ENCODE measurements around the gene PRICKLE3. TPM values are rescaled to one million over a fixed set of nuclear protein-coding genes. Genes with fewer than 3 reads are reported as not detected.
"Not testable (repeated sequence)": the region's sequence is repeated elsewhere in the genome, so short reads cannot be mapped to it uniquely, and the experiment has no call there.

PRICKLE3 gene
- total RNA-seq, 2 experiments from 2014 or later = 9.9 to 16.7 TPM

DNA sequence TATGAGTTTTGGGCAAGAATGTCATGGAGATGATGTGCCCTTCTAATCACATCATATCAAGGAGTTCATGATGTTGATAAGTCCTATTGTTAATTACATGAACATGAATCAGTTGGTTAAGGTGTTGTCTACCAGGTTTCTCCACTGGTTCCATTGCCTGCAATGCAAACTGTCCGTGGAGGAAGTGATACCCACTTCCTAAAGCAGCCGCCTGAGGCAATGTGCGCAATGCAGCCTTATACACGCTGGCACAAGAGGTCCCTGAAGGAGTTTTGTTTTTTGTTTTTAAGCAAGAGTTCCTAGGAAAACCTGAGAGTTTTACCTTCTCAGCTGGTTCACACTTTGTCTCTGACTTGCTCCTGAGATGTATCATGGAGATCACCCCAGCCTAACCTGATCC lies 56.7 kb downstream of the PRICKLE3 start:
- Histone ChIP-seq H2AFZ (ENCODE audit: low read length) (no peak overlapping the region), H3K4me3 (ENCODE audit: low read depth, low read length, poor library complexity, severe bottlenecking) (no peak overlapping the region), H3K9me2 (ENCODE audit: insufficient read depth, low read length) (no peaks in the 10 kb centered on the region), H3K27ac (ENCODE audit: low read depth, low read length, poor library complexity, severe bottlenecking) (no peak overlapping the region), H3K4me2 (ENCODE audit: low read length) (no peak overlapping the region), H3K9me3 (ENCODE audit: low read length) (no peaks in the 10 kb centered on the region), H3K79me2 (ENCODE audit: insufficient read depth, low read depth, low read length) (no peaks in the 10 kb centered on the region), H3K36me3 (ENCODE audit: insufficient read depth, low read length) (no peaks in the 10 kb centered on the region), H4K20me1 (ENCODE audit: insufficient read depth, low read length) (no peaks in the 10 kb centered on the region), H3K4me1 (ENCODE audit: insufficient read depth, low read length, poor library complexity, severe bottlenecking) (no peaks in the 10 kb centered on the region)
- ChIA-PET CTCF (ENCODE audit: unreplicated experiment) (no interaction called here), POLR2A (no interaction called here)
- TF ChIP-seq, protein P1, sequence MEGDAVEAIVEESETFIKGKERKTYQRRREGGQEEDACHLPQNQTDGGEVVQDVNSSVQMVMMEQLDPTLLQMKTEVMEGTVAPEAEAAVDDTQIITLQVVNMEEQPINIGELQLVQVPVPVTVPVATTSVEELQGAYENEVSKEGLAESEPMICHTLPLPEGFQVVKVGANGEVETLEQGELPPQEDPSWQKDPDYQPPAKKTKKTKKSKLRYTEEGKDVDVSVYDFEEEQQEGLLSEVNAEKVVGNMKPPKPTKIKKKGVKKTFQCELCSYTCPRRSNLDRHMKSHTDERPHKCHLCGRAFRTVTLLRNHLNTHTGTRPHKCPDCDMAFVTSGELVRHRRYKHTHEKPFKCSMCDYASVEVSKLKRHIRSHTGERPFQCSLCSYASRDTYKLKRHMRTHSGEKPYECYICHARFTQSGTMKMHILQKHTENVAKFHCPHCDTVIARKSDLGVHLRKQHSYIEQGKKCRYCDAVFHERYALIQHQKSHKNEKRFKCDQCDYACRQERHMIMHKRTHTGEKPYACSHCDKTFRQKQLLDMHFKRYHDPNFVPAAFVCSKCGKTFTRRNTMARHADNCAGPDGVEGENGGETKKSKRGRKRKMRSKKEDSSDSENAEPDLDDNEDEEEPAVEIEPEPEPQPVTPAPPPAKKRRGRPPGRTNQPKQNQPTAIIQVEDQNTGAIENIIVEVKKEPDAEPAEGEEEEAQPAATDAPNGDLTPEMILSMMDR (conservative IDR thresholded peaks at IDR 0.05; ENCODE audit: low read length) = no peak
- TF ChIP-seq EZH2phosphoT487 (IDR thresholded peaks at IDR 0.05; ENCODE audit: borderline replicate concordance, low read depth, low read length) = no peak
- DNase-seq (ENCODE audit: low spot score) = no peak
- BruUV-seq (replicated peaks) = no TSS peak
- intact Hi-C loops (cut with micrococcal nuclease; ENCODE audit: unreplicated experiment) = loop anchor here (10.0 kb wide), 1 partner anchor 135 kb away; the partner anchor contains the start of genes FOXP3 and PPP1R3F

DNA sequence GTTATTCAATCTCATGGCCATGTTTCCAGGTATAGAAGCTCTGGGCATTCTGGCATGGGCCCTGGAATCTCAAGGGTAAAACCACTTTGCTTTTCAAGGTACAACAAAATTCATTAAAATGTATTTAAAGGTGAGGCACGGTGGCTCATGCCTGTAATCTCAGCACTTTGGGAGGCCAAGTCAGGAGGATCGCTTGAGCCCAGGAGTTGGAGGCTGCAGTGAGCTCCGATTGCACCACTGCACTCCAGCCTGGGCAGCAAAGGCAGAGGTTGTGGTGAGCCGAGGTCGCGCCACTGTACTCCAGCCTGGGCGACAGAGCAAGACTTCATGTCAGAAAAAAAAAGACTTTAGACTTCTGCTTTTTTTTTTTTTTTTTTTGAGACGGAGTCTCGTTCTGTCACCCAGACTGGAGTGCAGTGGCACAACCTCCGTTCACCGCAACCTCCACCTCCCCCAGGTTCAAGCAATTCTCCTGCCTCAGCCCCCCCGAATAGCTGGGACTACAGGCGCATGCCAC lies 58.4 kb downstream of the PRICKLE3 start:
- CTCF ChIA-PET (ENCODE audit: unreplicated experiment); BruUV-seq (replicated peaks); H3K79me2 ChIP-seq (ENCODE audit: insufficient read depth, low read depth, low read length); H2AFZ ChIP-seq (ENCODE audit: low read length); H3K36me3 ChIP-seq (ENCODE audit: insufficient read depth, low read length); H3K9me2 ChIP-seq (ENCODE audit: insufficient read depth, low read length); H3K4me3 ChIP-seq (ENCODE audit: low read depth, low read length, poor library complexity, severe bottlenecking); H3K4me1 ChIP-seq (ENCODE audit: insufficient read depth, low read length, poor library complexity, severe bottlenecking); DNase-seq (ENCODE audit: low spot score); POLR2A ChIA-PET; H3K9me3 ChIP-seq (ENCODE audit: low read length); H4K20me1 ChIP-seq (ENCODE audit: insufficient read depth, low read length); H3K27ac ChIP-seq (ENCODE audit: low read depth, low read length, poor library complexity, severe bottlenecking); H3K4me2 ChIP-seq (ENCODE audit: low read length): not testable (repeated sequence)
- intact Hi-C loops (cut with micrococcal nuclease; ENCODE audit: unreplicated experiment) = loop anchor here (10.0 kb wide), 1 partner anchor 137 kb away; the partner anchor contains the start of genes FOXP3 and PPP1R3F

Small RNA genes within 50 kb of the gene (small RNA-seq; reads per million reads assigned to genes)
- not detected for gene RN7SL262P

Other genes with a start within 250 kb of the PRICKLE3 start
- gene OTUD5, start 228.8 kb downstream of the PRICKLE3 start, total RNA-seq (2014; rRNA removed; shearing (Covaris generic)) = 33.3 and 38.5 TPM in 2 replicates
- gene OTUD5, start 228.8 kb downstream of the PRICKLE3 start, total RNA-seq (2022) = 51.7 and 55.7 TPM in 2 replicates
- 4.0 and 7.6 TPM in 2 replicates for gene KCND1, start 214.5 kb downstream of the PRICKLE3 start, total RNA-seq (2014; rRNA removed; shearing (Covaris generic))
- gene KCND1, start 214.5 kb downstream of the PRICKLE3 start, total RNA-seq (2022) = 8.8 and 13.6 TPM in 2 replicates
- 27.5 and 42.7 TPM in 2 replicates for gene GRIPAP1, start 184.1 kb downstream of the PRICKLE3 start, total RNA-seq (2014; rRNA removed; shearing (Covaris generic))
- 95.9 and 98.3 TPM in 2 replicates for gene GRIPAP1, start 184.1 kb downstream of the PRICKLE3 start, total RNA-seq (2022)
- gene TFE3, start 143.0 kb downstream of the PRICKLE3 start, total RNA-seq (2014; rRNA removed; shearing (Covaris generic)) = 7.6 and 10.2 TPM in 2 replicates
- gene TFE3, start 143.0 kb downstream of the PRICKLE3 start, total RNA-seq (2022) = 19.0 and 19.8 TPM in 2 replicates
- gene CCDC120, start 127.4 kb downstream of the PRICKLE3 start, total RNA-seq (2014; rRNA removed; shearing (Covaris generic)) = 0.95 and 1.4 TPM in 2 replicates
- gene CCDC120, start 127.4 kb downstream of the PRICKLE3 start, total RNA-seq (2022) = 3.6 and 4.1 TPM in 2 replicates
- 2.3 and 8.1 TPM in 2 replicates for gene PRAF2, start 112.4 kb downstream of the PRICKLE3 start, total RNA-seq (2014; rRNA removed; shearing (Covaris generic))
- 17.5 and 20.3 TPM in 2 replicates for gene PRAF2, start 112.4 kb downstream of the PRICKLE3 start, total RNA-seq (2022)
- 32.4 and 37.6 TPM in 2 replicates for gene WDR45, start 106.5 kb downstream of the PRICKLE3 start, total RNA-seq (2014; rRNA removed; shearing (Covaris generic))
- 46.2 and 48.7 TPM in 2 replicates for gene WDR45, start 106.5 kb downstream of the PRICKLE3 start, total RNA-seq (2022)
- gene GPKOW, start 62.6 kb downstream of the PRICKLE3 start, total RNA-seq (2014; rRNA removed; shearing (Covaris generic)) = 18.8 and 27.5 TPM in 2 replicates
- gene GPKOW, start 62.6 kb downstream of the PRICKLE3 start, total RNA-seq (2022) = 16.8 and 17.7 TPM in 2 replicates
- 0.85 and 1.0 TPM in 2 replicates for gene MAGIX, start 23.6 kb downstream of the PRICKLE3 start, total RNA-seq (2014; rRNA removed; shearing (Covaris generic))
- 1.1 and 1.7 TPM in 2 replicates for gene MAGIX, start 23.6 kb downstream of the PRICKLE3 start, total RNA-seq (2022)
- 16.7 and 21.2 TPM in 2 replicates for gene PLP2, start 14.5 kb downstream of the PRICKLE3 start, total RNA-seq (2014; rRNA removed; shearing (Covaris generic))
- 54.3 and 56.9 TPM in 2 replicates for gene PLP2, start 14.5 kb downstream of the PRICKLE3 start, total RNA-seq (2022)
- gene SYP, start 13.8 kb upstream of the PRICKLE3 start, total RNA-seq (2014; rRNA removed; shearing (Covaris generic)) = 0.79 and 2.3 TPM in 2 replicates
- gene SYP, start 13.8 kb upstream of the PRICKLE3 start, total RNA-seq (2022) = 2.3 and 2.9 TPM in 2 replicates
- gene CACNA1F, start 47.0 kb upstream of the PRICKLE3 start, total RNA-seq (2014; rRNA removed; shearing (Covaris generic)) = not detected in 2 replicates
- not detected in 2 replicates for gene CACNA1F, start 47.0 kb upstream of the PRICKLE3 start, total RNA-seq (2022)
- gene CCDC22, start 49.1 kb upstream of the PRICKLE3 start, total RNA-seq (2014; rRNA removed; shearing (Covaris generic)) = not detected in 2 replicates
- 10.8 and 13.7 TPM in 2 replicates for gene CCDC22, start 49.1 kb upstream of the PRICKLE3 start, total RNA-seq (2022)
- 0.06 TPM in 1 of 2 replicates, not detected in the other for gene FOXP3, start 78.3 kb upstream of the PRICKLE3 start, total RNA-seq (2014; rRNA removed; shearing (Covaris generic))
- 0.57 and 0.59 TPM in 2 replicates for gene FOXP3, start 78.3 kb upstream of the PRICKLE3 start, total RNA-seq (2022)
- 5.1 and 11.8 TPM in 2 replicates for gene PPP1R3F, start 83.4 kb upstream of the PRICKLE3 start, total RNA-seq (2014; rRNA removed; shearing (Covaris generic))
- 5.3 and 5.5 TPM in 2 replicates for gene PPP1R3F, start 83.4 kb upstream of the PRICKLE3 start, total RNA-seq (2022)
- gene GAGE10, start 117.3 kb upstream of the PRICKLE3 start, total RNA-seq (2014; rRNA removed; shearing (Covaris generic)) = not detected in 2 replicates
- not detected in 2 replicates for gene GAGE10, start 117.3 kb upstream of the PRICKLE3 start, total RNA-seq (2022)
- gene GAGE12J, start 135.7 kb upstream of the PRICKLE3 start, total RNA-seq (2014; rRNA removed; shearing (Covaris generic)) = not detected in 2 replicates
- not detected in 2 replicates for gene GAGE12J, start 135.7 kb upstream of the PRICKLE3 start, total RNA-seq (2022)
- not detected in 2 replicates for gene GAGE13, start 145.2 kb upstream of the PRICKLE3 start, total RNA-seq (2014; rRNA removed; shearing (Covaris generic))
- gene GAGE13, start 145.2 kb upstream of the PRICKLE3 start, total RNA-seq (2022) = not detected in 2 replicates